DND-41 (cell line): ENCODE results near the gene ALPK3.

ENCODE experiments used
- ATAC-seq: fragments of 200-7000 bp; cut with Tn5 transposase; 3 replicates; pipeline ENCODE4 v1.9.1; 2021; ENCODE audit warnings: low read depth; ENCODE audit not compliant: insufficient read depth
- DNase-seq: peaks from one replicate; pipeline ENCODE4 v3.0.0-alpha.2; 2020
- H2AFZ ChIP-seq: 2 replicates; pipeline ENCODE4 v1.6.0; 2012; ENCODE audit warnings: low read depth, low read length
- H3K27ac ChIP-seq: 2 replicates; pipeline ENCODE4 v1.5.1; 2012; ENCODE audit warnings: low read length, inconsistent platforms
- H3K27me3 ChIP-seq: fragments of 200-600 bp; sonication (generic); 2 replicates; pipeline ENCODE4 v1.6.0; 2012; ENCODE audit warnings: low read length, mild to moderate bottlenecking, inconsistent platforms; ENCODE audit not compliant: insufficient read depth, poor library complexity
- H3K36me3 ChIP-seq: 2 replicates; pipeline ENCODE4 v1.5.1; 2012; ENCODE audit warnings: low read length, inconsistent platforms; ENCODE audit not compliant: insufficient read depth
- H3K4me1 ChIP-seq: 2 replicates; pipeline ENCODE4 v1.5.1; 2012; ENCODE audit warnings: mild to moderate bottlenecking, low read length; ENCODE audit not compliant: insufficient read depth
- H3K4me2 ChIP-seq: 2 replicates; pipeline ENCODE4 v1.6.0; 2012; ENCODE audit warnings: mild to moderate bottlenecking, moderate library complexity, low read length, inconsistent platforms; ENCODE audit not compliant: insufficient read depth
- H3K4me3 ChIP-seq, 2 experiments: fragments of 200-600 bp in 1 of 2; shearing (Covaris generic) in 1 of 2; 2 replicates each; pipeline ENCODE4 v1.5.1; 2012 to 2016; ENCODE audit warnings: inconsistent platforms in 2 of 2, low read length in 2 of 2, mild to moderate bottlenecking in 2 of 2, low read depth in 1 of 2, moderate library complexity in 1 of 2
- H3K79me2 ChIP-seq: 2 replicates; pipeline ENCODE4 v1.6.0; 2012; ENCODE audit warnings: low read length, inconsistent platforms; ENCODE audit not compliant: insufficient read depth
- H3K9ac ChIP-seq: 2 replicates; pipeline ENCODE4 v1.6.0; 2012; ENCODE audit warnings: low read depth, mild to moderate bottlenecking, inconsistent platforms, low read length, moderate library complexity
- H3K9me3 ChIP-seq: 2 replicates; pipeline ENCODE4 v1.5.1; 2012; ENCODE audit warnings: low read length, moderate library complexity, mild to moderate bottlenecking, inconsistent platforms; ENCODE audit not compliant: insufficient read depth, severe bottlenecking
- H4K20me1 ChIP-seq: 2 replicates; pipeline ENCODE4 v1.6.0; 2012; ENCODE audit warnings: low read length; ENCODE audit not compliant: insufficient read depth
- EZH2 ChIP-seq: IDR thresholded peaks from 3 replicates; pipeline ENCODE4 v1.6.1; 2012; ENCODE audit warnings: borderline replicate concordance, low read depth, mild to moderate bottlenecking, moderate library complexity, low read length, inconsistent platforms; ENCODE audit not compliant: severe bottlenecking
- TF ChIP-seq, protein P1 (sequence below): IDR thresholded peaks from 2 replicates; pipeline ENCODE4 v1.5.1; 2012; ENCODE audit warnings: borderline replicate concordance, low read length, moderate library complexity, mild to moderate bottlenecking; ENCODE audit not compliant: poor library complexity, severe bottlenecking; ENCODE audit errors: extremely low read depth

The ALPK3 gene

DNA sequence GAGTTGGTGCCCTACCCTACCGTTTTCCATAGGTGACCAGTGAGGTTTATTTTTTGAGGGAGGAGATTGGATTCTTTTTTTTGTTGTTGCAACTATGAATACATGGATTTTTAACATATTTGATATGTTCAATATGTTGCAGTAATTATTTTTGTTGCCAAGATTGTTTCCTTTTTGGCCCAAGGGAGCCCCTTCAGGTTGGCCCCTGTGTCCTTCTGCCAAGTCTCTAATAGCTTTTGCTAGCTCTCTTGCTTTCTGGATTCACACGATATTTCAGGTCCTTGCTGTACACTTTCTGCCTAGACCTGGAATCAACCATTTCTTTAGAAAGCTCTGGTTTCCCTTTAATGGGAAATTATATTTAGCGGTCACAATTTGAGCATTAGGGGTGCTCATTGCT, 44.6 kb downstream of the ALPK3 start:
- no peaks in the 10 kb centered on the region for H3K27me3 ChIP-seq
- no peak for ATAC-seq
- H3K9me3 ChIP-seq, result no peaks in the 10 kb centered on the region
- H3K36me3 ChIP-seq, result no peaks in the 10 kb centered on the region
- H3K4me2 ChIP-seq, result no peak overlapping the region
- H4K20me1 ChIP-seq, result no peaks in the 10 kb centered on the region
- H3K27ac ChIP-seq, result no peak overlapping the region
- H2AFZ ChIP-seq, result no peak overlapping the region
- TF ChIP-seq, protein P1, sequence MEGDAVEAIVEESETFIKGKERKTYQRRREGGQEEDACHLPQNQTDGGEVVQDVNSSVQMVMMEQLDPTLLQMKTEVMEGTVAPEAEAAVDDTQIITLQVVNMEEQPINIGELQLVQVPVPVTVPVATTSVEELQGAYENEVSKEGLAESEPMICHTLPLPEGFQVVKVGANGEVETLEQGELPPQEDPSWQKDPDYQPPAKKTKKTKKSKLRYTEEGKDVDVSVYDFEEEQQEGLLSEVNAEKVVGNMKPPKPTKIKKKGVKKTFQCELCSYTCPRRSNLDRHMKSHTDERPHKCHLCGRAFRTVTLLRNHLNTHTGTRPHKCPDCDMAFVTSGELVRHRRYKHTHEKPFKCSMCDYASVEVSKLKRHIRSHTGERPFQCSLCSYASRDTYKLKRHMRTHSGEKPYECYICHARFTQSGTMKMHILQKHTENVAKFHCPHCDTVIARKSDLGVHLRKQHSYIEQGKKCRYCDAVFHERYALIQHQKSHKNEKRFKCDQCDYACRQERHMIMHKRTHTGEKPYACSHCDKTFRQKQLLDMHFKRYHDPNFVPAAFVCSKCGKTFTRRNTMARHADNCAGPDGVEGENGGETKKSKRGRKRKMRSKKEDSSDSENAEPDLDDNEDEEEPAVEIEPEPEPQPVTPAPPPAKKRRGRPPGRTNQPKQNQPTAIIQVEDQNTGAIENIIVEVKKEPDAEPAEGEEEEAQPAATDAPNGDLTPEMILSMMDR, result no peak
- no peak for TF ChIP-seq EZH2
- no peaks in the 10 kb centered on the region for H3K79me2 ChIP-seq
- no peaks in the 10 kb centered on the region for H3K4me1 ChIP-seq
- H3K9ac ChIP-seq, result no peak overlapping the region
- no peak overlapping the region for H3K4me3 ChIP-seq
- no peak for DNase-seq

DNA sequence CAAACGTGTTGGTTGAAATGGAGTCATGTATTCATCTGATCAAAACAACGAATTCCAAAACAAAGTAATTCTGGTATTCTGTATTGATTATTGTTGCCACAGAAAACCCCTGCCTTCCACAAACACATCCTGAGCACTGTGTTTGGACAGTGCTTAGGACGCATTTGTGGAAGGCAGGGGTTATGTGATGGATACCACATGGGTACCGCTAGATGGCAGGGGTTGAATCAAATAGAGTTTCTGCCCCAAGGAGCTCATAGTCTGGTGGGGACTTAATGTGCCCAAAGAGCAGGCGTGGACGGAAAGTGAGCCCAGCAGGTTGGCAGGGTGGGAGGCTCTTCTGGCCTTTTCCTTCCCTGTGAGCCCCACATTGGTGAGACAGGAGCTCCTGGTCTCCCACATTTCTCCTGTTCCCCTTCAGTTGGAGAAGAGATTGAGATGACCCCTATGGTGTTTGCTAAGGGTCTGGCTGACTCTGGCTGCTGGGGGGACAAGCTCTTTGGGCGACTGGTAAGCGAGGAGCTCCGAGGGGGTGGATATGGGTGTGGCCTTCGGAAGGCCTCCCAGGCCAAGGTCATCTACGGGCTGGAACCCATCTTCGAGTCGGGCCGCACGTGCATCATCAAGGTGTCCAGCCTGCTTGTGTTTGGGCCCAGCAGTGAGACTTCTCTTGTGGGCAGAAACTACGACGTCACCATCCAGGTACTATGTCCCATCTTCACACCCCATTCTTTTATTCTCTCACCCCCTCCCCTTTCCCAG, 45.2 kb downstream of the ALPK3 start:
- no peaks in the 10 kb centered on the region for H3K4me1 ChIP-seq
- H3K27me3 ChIP-seq, result no peaks in the 10 kb centered on the region
- no peaks in the 10 kb centered on the region for H3K79me2 ChIP-seq
- H3K4me2 ChIP-seq, result no peak overlapping the region
- no peak overlapping the region for H3K4me3 ChIP-seq
- DNase-seq (no peak), ATAC-seq (no peak)
- H4K20me1 ChIP-seq, result no peaks in the 10 kb centered on the region
- no peaks in the 10 kb centered on the region for H3K36me3 ChIP-seq
- H3K9me3 ChIP-seq, result no peaks in the 10 kb centered on the region
- no peak overlapping the region for H3K27ac ChIP-seq
- no peak overlapping the region for H2AFZ ChIP-seq
- H3K9ac ChIP-seq, result no peak overlapping the region
- no peak for TF ChIP-seq EZH2
- TF ChIP-seq, protein P1, result no peak

DNA sequence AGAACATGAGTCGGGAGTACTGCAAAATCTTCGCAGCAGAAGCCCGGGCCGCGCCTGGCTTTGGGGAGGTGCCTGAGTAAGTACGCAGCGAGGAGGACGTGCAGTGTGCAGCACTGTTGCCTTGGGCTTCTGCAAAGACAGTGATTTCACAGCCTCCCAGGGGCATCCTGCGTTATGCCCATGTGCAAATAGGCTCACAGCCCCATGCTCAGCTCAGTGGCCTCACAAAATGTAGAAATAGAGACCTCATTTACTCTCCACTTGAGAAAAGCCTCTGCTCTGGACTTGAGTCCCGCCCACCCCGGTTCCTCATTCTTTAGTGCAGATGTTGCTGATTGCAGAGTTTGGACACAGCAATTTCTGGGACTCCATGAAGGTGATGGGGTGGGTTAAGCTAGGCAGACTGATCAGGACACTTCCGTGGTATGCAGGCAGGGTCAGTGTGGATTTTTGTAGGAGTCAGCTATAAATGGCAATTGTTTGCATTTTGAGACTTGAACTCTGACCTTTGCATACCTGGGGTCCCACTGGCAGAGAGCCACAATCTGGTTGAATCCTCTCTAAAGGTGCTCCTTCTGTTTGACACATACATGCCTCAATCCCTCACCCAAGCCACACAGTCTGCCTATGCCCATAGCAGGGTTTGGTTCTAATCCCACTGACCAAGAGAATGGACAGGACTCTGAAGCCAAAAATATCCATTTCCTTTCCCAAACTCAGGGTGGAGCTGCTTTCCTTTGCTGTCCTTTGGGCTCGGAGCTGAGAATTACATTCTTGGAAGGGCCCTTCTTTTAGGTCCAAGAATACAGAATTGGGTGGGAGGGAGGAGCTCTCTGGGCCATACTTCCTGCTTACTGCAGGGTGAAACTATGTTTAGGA, 46.6 kb downstream of the ALPK3 start:
- H3K27ac ChIP-seq, result no peak overlapping the region
- H3K4me2 ChIP-seq, result no peak overlapping the region
- H3K9me3 ChIP-seq, result no peaks in the 10 kb centered on the region
- H3K9ac ChIP-seq, result no peak overlapping the region
- no peaks in the 10 kb centered on the region for H3K4me1 ChIP-seq
- H3K79me2 ChIP-seq, result no peaks in the 10 kb centered on the region
- H3K27me3 ChIP-seq, result no peaks in the 10 kb centered on the region
- no peak overlapping the region for H3K4me3 ChIP-seq
- DNase-seq, result no peak
- no peak overlapping the region for H2AFZ ChIP-seq
- no peaks in the 10 kb centered on the region for H3K36me3 ChIP-seq
- TF ChIP-seq, protein P1, result no peak
- TF ChIP-seq EZH2, result no peak
- ATAC-seq, result no peak
- no peaks in the 10 kb centered on the region for H4K20me1 ChIP-seq
